Endometrial microvascular endothelial cells (primary cell): ENCODE results near the gene ZNF787. TPM values are rescaled to one million over a fixed set of nuclear protein-coding genes. Genes with fewer than 3 reads are reported as not detected.
"Not testable (repeated sequence)": the region's sequence is repeated elsewhere in the genome, so short reads cannot be mapped to it uniquely, and the experiment has no call there.

Experiments used
- in situ Hi-C: cut with HindIII; loops from 2 replicates; pipeline ENCODE4 v1.10.0; 2017; ENCODE audit warnings: low sequenced_read_pairs, low pct_unique_long_range_greater_than_20kb; ENCODE audit errors: inconsistent ontology term
- total RNA-seq: library from RNA; depleted of rRNA; stranded (reverse); fragments of >200 nt; gene quantifications from one replicate; pipeline ENCODE4 v1.2.3, GENCODE V29; 2015; ENCODE audit errors: inconsistent ontology term

Gene ZNF787
- total RNA-seq = 15.5 TPM

DNA sequence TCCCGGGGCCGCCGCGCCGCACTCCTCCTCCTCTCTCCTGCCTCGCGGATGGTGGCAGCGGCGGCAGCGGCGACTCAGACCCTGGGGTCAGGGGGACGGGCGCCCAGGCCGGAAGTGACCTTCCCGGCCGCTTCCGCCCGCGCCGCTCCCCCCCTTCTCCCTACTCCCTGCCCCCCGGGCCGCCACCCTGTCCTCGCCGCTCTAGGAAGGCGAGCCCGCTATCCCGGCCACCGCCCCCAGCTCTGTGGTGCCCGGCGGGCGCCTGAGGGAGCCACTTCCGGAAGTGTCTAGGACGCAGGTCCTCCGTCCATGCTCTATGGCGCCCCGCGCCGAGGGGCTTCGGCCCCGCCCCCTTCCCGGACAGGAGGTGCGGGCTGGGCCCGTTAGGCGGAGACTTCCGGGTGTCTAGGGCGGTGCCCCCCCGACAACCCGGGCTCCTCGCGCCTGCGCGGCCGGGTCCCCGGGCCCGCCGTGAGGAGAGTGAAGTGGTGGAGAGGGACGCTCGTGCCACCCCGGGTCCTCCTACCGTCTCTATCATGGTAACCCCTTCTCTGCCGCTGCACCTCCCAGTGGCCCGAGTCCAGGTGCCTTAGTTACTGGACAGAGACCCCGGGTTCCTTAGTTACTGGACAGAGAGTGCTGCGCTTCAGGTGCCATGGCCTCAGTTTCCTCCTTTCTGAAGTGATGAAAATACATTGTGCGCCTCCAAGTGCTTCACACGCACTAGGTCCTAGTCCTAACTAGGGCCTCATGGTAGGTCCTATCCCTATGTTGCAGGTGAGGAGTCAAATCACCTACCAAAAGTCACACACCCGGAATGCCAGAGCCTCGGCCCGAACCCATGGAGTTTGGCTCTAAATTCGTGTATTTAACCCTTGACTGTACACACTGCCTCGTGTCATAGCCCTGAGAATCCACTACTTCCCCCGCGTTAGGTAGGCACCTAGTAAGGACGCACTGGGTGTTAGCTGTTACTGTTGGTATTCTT is at the start of gene ZNF787:
TSS of gene ZNF787 (minus strand) at position 116 of the 988 bp plus-strand sequence. CDS start 18,078 bp downstream, outside the sequence.
- in situ Hi-C loops = no loop called here

DNA sequence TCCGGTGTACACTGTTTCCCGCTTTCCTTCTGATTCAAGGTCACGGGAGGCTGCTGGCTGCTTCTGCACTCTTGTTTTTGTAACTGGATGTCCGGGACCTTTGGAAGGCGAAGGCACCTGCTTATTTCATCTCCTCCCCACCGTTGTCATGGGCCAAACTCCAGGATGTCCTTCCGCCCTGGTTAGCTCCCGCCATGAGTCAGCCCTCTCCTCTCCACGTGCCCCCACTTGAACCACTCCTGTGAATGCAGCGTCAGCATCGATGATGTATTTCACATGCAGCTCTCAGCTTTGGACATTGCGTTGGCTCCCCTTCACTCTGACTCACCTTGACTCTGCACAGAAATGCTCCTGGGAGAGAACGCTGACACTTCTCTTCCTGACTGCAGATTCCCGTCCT is 49.2 kb upstream of the ZNF787 start:
- in situ Hi-C loops = no loop called here

DNA sequence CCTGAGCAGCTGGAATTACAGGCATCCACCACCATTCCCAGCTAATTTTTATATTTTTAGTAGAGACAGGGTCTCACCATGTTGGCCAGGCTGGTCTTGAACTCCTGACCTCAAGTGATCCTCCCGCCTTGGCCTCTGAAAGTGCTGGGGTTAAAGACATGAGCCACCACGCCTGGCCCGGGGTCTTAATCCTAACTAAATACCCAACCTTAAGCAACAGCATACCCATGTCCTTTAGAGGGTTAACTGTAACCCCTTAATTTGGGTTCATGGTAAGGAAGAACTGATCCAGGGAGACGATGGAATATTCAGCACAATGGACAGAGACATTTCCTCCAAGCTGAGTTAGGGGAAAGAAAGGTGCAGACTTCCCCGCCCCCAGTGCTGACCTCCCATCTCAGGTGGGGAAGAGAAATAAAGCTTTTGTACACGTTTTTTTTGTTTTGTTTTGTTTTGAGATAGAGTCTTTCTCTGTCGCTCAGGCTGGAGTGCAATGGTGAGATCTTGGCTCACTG is 46.0 kb upstream of the ZNF787 start:
- in situ Hi-C loops = no loop called here

DNA sequence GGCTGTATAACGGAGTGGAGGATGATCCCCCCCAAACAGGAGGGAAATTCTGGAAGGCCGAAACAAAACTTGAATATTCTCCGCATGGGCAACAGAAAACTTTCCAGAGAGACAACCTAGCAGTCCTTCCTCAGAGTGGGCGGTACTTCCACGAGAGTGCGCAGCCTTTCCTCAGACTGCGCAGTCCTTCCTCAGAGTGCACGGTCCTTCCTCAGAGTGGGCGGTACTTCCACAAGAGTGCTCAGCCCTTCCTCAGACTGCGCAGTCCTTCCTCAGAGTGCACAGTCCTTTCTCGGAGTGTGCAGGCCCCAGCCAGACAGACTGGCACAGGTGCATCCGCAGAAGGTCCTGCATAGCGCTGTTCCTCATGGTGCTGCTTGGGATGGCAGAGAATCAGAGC is 42.0 kb upstream of the ZNF787 start:
- in situ Hi-C loops = no loop called here

DNA sequence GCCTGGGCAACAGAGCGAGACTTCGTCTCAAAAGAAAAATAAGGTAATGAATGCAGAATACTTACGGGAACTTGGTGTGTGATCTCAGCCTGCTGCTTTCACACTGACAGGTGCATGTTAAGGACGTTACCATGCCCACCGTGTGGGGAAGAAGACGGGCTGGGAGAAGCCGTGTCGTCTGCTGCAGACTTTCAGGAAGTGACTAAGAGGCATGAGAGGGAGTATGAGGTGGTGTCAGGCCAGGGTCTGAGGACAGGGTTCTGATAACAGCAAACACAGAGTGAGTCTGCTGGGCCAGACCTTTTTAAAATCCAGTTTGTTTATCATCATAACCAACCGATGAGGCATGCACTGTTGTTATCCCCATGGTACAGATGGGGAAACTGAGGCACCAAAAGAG is 41.2 kb upstream of the ZNF787 start:
- in situ Hi-C loops = no loop called here

DNA sequence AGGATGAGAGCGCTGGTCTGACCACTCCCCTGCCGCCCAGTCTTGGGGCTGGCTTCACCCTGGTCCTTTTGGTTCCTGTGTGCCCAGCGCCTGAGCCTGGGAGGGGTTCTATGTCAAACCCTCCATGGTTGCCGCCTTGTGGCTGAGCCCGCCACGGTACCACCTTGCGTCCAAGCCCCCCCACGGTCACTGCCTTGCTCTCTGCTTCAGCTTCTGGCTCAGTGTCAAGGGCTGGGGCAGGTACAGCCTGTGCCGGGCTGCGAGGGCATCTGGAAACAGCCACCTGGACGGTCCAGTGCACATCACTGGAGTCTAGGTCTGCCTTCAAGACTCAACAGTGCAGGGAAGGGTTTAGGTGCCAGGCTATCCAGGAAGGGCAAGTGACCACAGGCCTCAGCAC is 40.4 kb upstream of the ZNF787 start:
- in situ Hi-C loops = no loop called here

DNA sequence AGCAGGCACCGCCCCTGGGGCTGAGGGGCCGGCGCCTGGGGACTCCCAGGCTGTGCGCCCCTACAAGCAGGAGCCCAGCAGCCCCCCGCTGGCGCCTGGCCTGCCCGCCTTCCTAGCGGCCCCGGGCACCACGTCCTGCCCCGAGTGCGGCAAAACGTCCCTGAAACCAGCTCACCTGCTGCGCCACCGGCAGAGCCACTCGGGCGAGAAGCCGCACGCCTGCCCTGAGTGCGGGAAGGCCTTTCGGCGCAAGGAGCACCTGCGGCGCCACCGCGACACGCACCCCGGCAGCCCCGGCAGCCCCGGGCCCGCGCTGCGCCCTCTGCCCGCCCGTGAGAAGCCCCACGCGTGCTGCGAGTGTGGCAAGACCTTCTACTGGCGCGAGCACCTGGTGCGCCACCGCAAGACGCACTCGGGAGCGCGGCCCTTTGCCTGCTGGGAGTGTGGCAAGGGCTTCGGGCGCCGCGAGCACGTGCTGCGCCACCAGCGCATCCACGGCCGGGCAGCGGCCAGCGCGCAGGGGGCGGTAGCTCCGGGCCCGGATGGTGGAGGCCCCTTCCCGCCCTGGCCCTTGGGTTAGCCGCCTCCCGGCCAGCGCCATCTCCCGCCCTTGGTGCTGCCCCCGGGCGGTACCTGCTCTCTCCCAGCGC is 38.7 kb upstream of the ZNF787 start:
- in situ Hi-C loops = no loop called here

DNA sequence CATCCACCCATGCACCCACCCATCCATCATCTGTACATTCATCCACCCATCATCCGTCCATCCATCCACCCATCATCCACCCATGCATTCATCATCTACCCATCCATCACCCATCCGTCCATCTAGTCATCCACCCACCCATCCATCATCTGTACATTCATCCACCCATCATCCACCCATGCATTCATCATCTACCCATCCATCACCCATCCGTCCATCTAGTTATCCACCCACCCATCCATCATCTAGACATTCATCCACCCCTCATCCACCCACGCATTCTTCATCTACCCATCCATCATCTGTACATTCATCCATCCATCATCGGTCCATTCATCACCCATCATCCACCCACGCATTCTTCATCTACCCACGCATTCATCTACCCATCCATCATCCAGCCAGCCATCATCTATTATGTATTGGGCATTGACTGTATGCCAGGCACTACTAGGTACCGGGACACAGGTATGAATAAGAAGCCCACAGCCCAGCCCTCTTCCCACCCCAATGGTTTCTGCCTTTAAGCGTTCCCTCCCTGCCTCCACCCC is 38.0 kb upstream of the ZNF787 start:
- in situ Hi-C loops = no loop called here

DNA sequence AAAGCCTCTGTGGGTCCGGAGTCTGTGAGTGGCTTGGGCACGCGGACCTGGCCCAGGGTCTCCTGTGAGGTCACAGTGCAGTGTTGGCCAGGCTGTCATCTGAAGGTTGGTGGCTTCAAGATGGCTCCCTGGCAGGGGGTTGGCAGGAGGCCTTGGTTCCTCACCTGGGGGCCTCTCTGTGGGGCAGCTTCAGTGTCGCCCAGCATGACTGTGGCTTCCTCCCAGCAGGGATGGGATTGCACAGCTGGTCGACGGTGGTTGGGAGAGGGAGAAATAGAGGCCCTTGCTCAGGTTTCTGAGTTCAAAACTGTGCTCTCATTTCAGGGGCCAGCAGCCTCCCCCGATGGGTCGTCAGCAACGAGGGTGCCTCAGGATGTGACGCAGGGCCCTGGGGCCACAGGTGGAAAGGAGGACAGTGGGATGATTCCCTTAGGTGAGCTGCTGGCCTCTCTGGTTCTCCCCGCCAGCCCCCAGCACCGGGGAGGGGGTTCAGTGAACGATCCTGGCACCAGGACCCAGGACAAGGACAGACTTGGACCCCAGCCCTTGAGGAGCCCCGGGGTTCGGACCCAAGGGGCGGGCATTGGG is 37.2 kb upstream of the ZNF787 start:
- in situ Hi-C loops = no loop called here

DNA sequence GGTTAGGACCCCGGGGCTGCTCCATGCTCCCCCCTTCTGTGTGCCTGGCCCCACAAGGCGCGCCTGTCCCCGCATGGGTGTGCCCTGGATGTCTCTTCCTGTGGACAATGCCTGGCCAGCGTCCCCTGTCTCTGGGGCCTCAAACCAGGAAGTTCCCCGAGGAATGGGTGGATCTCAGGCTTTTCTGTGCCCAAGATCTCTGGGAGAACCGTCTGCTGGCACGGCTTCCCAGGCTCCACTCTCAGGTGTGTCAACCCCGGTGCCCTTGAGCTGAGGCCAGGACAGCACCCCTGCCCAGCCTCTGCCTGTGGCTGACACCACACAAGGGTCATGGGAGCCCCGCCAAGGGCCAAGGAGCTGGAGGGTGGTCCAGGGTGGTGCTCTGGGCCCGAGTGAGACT is 35.7 kb upstream of the ZNF787 start:
- in situ Hi-C loops = no loop called here

DNA sequence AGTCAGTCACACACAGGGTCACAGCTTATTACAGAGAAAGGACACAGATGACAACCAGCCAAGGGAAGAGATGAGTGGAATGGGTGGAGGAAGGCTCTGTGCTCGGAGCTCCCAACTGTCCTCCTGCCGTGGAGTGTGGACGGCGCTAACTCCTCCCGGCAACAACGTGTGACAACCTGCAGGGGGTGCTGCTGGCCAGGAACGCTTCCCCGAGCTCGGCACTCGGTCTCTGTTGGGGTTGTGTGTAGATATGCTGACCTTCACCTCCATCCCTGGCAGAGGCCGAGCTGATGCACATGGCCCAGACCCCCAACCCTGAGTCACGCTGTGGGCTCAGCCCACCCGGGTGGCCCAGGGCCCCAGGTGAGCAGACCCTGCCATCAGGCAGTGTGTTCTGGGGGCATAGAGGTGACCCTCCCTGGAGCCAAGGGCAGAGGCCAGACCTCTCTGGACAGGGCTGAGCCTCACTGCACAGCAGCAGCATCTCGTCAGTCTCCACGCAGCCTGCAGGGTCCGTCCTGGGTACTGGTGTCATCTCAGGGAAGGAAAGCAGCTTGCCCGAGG is 34.1 kb upstream of the ZNF787 start:
- in situ Hi-C loops = no loop called here

DNA sequence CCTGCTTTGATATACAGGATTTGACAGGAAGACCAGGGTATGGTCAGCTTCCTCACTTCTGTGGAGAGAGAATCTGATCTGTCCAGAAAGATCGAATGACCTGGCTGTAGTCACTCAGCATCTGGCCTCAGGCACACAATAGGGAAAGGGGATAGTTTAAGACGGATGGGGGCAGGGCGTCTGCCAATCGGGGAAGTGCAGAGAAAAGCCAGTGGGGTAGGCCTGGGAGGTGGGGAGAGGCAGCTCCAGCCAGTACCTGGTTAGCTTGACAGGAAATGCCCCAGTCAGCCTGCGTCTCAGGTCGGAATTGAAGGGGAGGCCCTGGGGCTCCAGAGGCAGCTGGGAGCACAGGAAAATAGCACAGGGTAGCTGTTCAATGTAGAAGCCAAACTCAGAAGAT is 32.4 kb upstream of the ZNF787 start:
- in situ Hi-C loops = no loop called here

DNA sequence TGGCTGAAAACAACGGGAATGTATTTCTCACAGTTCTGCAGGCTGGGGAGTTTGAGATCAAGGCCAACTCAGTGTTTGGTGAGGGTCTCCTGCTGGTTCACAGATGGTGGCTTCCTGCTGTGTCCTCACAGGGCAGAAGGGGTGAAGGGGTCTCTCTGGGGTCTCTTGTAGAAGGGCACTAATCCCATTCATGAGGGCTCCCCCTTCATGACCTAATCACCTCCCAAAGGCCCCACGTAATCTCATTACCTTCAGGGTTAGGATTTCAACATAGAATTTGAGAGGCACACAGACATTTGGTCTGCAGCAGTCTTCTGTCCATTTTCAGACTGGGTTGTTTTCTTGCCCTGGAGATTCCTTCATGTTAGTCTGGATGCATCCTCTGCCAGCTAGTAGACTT is 31.5 kb upstream of the ZNF787 start:
- in situ Hi-C loops = no loop called here

DNA sequence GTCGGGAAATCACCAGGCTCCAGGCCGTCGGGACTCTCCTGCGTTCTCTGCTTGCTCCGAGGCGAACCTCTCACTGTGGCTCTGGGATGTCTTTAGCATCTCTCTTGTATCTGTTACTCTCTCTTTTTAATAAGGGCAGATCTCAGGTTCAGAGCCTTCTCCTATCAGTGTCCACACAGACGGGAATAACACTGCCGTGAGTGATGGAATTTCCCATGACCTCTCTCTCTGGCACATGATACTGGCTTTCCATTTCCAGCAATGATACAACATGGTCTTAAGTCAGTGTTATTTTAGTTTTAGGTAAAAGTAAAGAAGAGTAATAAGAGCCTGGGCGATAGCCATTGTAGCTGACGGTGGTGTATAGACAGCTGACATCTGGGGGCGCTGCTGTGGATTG is 29.3 kb upstream of the ZNF787 start:
- in situ Hi-C loops = no loop called here

DNA sequence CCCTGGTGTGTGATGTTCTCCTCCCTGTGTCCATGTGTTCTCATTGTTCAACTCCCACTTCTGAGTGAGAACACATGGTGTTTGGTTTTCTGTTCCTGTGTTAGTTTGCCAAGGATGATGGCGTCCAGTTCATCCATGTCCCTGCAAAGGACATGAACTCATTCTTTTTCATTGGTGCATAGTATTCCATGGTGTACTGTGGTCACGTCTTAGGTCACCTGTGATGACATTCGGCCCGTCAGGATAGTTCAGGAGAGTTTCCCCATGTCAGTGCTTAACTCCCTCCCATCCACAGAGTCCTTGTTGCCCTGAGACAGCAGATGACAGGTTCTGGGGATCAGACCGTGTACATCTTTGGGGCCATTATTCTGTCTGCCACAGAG is 28.6 kb upstream of the ZNF787 start:
- in situ Hi-C loops = no loop called here

DNA sequence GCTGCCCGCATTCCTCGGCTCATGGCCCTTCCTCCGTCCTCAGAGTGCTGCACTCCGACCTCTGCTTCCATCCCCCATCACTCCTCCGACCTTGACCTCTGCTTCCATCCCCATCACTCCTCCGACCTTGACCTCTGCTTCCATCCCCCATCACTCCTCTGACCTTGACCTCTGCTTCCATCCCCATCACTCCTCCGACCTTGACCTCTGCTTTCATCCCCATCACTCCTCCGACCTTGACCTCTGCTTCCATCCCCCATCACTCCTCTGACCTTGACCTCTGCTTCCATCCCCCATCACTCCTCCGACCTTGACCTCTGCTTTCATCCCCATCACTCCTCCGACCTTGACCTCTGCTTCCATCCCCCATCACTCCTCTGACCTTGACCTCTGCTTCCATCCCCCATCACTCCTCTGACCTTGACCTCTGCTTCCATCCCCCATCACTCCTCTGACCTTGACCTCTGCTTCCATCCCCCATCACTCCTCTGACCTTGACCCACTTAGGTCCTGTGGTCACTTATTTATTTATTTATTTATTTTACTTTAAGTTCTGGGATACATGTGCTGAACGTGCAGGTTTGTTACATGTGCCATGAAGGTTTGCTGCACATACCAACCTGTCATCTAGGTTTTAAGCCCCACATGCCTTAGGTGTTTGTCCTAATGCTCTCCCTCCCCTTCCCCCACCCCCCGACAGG is 28.0 kb upstream of the ZNF787 start:
- in situ Hi-C loops = not testable (repeated sequence)

DNA sequence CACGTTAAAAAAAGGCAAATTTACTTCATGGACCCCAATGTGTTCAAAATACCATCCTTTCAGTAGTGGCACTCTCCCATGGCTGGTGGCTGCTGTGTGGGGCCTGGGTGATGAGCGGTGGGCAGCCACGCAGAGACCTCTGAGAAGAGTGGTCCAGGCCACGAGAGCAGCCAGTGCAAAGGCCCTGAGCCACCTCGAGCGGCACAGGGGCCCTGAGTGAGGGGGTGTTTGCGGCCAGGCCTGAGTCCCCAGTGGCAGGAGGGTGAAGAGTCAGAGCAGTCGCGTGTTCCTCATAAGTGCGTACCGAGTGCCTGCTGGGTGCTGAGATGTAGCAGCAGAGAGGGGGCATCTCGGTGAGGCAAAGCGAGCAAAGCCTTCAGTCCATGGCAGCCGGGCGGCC is 27.0 kb upstream of the ZNF787 start:
- in situ Hi-C loops = no loop called here

DNA sequence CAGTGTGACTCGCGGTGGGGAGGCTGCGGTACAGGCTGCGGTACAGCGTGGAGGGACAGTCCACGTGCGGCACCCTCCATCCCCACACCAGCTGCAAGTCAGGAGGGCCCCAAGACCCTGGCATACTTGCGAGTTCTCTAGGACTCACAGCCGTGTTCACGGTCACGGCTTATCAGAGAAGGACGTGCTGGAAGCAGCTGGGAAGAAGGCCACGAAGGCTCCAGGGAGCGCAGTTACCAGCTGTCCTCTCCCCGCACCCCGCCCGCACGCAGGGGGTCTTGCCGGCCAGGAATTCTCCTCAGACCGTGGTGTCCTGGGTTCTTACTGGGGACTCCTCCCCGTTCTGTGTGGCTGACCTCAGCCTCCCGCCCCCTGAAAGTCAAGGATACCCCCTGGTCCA is 26.2 kb upstream of the ZNF787 start:
- in situ Hi-C loops = no loop called here

DNA sequence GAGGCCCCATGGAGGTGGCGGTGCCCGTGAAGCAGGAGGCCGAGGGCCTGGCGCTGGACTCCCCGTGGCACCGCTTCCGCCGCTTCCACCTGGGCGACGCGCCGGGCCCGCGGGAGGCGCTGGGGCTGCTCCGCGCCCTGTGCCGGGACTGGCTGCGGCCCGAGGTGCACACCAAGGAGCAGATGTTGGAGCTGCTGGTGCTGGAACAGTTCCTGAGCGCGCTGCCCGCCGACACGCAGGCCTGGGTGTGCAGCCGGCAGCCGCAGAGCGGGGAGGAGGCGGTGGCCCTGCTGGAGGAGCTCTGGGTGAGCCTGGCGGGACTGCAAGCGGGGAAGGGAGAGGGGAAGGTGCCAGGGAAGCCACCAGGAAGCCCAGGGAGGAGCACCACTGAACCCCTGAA is 25.8 kb upstream of the ZNF787 start:
- in situ Hi-C loops = no loop called here
